Heart left ventricle (tissue), 13 donors: ENCODE measurements around the gene TMEM178B.

Source experiments
- CTCF ChIP-seq, 12 donors: fragments of 200-600 bp; sonication (generic) in 4 of 12; IDR thresholded peaks; one replicate each; pipeline versions ENCODE4 v1.5.0 to v1.8.0; 2018 to 2022; ENCODE audit warnings: antibody characterized with exemption in 12 of 12, mild to moderate bottlenecking in 5 of 12
- POLR2A ChIP-seq, 2 donors: fragments of 450-650 bp; IDR thresholded peaks; one replicate each; pipeline ENCODE4 v1.6.1; 2017; ENCODE audit warnings: antibody characterized with exemption in 2 of 2, mild to moderate bottlenecking in 2 of 2, moderate library complexity in 2 of 2
- donor health status: ischemic (EF 13 %, LVEDD 7.1; RV severe dilation, severe dysfunction).
- donor health status: DM: no; HTN: yes; CAD: no.
- donor health status: DM: no; HTN: no; CAD: no.
- donor health status: ischemic (EF 25% LVEDD 6.9; RV normal size, moderate dysfunction).
- donor health status: ischemic (EF 25% LVEDD 5.7; RV mildly dilated, moderate dysfunction).
- donor health status: ischemic (EF 35%, LVEDD 5.7; RV mildly dilated, moderate dysfunction).
- donor health status: nonischemic (EF 11% LVEDD 7.7; RV severe dilation, severe dysfunction).
- donor health status: DM: yes; HTN: yes; CAD: no.
- donor health status: PGD.
- donor health status: ischemic (EF 29% LVEDD 5.4; RV normal size, mild dysfunction).
- donor health status: nonischemic (EF 23%, LVEDD 6.1; RV moderate dilation, normal function).

GRCh38 chr7:141161550-141162535 is 88.0 kb downstream of the TMEM178B start:
- TF ChIP-seq CTCF (IDR thresholded peaks at IDR 0.05) (no peak), POLR2A (IDR thresholded peaks at IDR 0.05) (no peak)
